Measurements from ENCODE around the gene SLC22A16. TPM values are rescaled to one million over a fixed set of nuclear protein-coding genes. Genes with fewer than 3 reads are reported as not detected.

The SLC22A16 gene
- total RNA-seq, 2 donors from 2014 or later = not detected

DNA sequence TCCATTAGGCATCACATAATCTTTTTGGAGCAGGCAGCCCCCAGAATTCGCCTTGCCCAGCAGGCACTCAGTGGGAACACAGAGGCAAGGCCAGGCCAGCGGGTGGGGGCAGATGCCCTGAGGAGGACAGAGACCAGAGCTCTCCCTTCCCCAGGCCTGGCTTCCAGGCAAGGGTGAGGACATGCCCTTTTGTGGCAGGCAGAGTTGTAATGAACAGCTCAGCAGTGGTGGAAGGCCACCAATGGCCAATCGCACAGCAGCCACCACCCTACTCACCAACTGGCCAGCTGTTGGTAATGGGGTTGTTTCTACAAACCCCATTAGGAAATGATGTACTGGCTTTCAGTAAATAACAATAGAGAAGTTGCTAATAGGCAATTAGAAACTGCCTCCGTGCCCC lies 45.7 kb downstream of the SLC22A16 start:
- no peak for ATAC-seq
- no peak for TF ChIP-seq POLR2A (IDR thresholded peaks at IDR 0.05)
- 68 to 85% methylated on average over 1 to 4 of the region's 4 CpGs for WGBS, 2 donors
- intact Hi-C loops (cut with DNase I) = no loop called here
- no peak for DNase-seq
- Histone ChIP-seq H3K9me3 (no peaks in the 10 kb centered on the region), H3K27me3 (no peaks in the 10 kb centered on the region), H3K27ac (no peak overlapping the region), H3K4me1 (no peaks in the 10 kb centered on the region), H3K4me3 (no peak overlapping the region), H3K36me3 (replicated peaks in 1 of 2; ENCODE audit: insufficient read depth in 1 of 2, low read depth in 2 of 2) (no peaks in the 10 kb centered on the region)

DNA sequence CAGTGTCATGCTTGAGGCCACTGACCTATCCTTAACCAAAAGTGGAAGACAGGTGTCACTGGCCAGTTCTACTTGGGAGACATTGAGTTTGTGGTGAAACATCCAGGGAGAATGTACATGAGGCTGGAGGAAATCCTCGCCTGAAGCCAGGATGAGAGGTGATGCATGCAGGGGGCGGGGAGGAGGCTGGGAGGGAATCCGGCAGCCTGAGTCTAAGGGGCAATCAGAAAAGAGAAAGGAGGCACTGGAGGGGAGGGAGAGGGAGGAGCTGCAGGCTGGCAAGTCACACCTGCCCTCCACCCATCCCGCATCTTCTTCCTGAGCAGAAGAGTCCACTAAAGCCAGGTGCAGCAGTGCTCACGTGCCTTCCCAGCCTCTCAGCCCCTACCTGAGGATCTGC lies 46.2 kb downstream of the SLC22A16 start:
- Histone ChIP-seq H3K27ac (no peak overlapping the region), H3K4me1 (no peaks in the 10 kb centered on the region), H3K36me3 (replicated peaks in 1 of 2; ENCODE audit: insufficient read depth in 1 of 2, low read depth in 2 of 2) (no peaks in the 10 kb centered on the region), H3K4me3 (no peak overlapping the region), H3K27me3 (no peaks in the 10 kb centered on the region), H3K9me3 (no peaks in the 10 kb centered on the region)
- WGBS, 2 donors = 73 to 75% methylated on average over 5 of the region's 5 CpGs
- ATAC-seq = no peak
- no peak for DNase-seq
- intact Hi-C loops (cut with DNase I) = no loop called here
- TF ChIP-seq, protein P1, sequence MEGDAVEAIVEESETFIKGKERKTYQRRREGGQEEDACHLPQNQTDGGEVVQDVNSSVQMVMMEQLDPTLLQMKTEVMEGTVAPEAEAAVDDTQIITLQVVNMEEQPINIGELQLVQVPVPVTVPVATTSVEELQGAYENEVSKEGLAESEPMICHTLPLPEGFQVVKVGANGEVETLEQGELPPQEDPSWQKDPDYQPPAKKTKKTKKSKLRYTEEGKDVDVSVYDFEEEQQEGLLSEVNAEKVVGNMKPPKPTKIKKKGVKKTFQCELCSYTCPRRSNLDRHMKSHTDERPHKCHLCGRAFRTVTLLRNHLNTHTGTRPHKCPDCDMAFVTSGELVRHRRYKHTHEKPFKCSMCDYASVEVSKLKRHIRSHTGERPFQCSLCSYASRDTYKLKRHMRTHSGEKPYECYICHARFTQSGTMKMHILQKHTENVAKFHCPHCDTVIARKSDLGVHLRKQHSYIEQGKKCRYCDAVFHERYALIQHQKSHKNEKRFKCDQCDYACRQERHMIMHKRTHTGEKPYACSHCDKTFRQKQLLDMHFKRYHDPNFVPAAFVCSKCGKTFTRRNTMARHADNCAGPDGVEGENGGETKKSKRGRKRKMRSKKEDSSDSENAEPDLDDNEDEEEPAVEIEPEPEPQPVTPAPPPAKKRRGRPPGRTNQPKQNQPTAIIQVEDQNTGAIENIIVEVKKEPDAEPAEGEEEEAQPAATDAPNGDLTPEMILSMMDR (IDR thresholded peaks at IDR 0.05) = no peak
- TF ChIP-seq POLR2A (IDR thresholded peaks at IDR 0.05) = no peak

DNA sequence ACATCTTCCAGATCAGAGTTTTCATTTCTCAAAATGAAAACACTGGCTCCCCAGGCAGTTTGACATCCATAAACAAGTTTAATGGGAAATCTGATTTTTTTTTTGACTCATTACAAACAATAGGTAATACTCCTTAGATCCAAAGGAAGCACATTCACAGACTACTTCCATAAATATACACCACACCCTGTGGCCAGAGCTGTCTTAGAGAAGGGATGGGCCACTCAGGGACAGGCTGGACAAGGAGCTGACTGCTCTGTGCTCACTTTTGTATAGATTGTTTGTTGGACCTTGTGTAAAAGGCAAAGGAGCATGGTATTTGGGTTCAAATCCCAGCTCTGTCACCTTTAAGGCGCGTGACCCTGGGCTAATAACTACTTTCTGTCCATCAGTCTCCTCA lies 48.3 kb downstream of the SLC22A16 start:
- H3K9me3 ChIP-seq = no peaks in the 10 kb centered on the region
- H3K4me1 ChIP-seq = no peaks in the 10 kb centered on the region
- TF ChIP-seq, protein P1 (IDR thresholded peaks at IDR 0.05) = no peak
- no peak for TF ChIP-seq POLR2A (IDR thresholded peaks at IDR 0.05)
- 85 to 93% methylated on average over 2 of the region's 2 CpGs for WGBS, 2 donors
- intact Hi-C loops (cut with DNase I) = no loop called here
- no peaks in the 10 kb centered on the region for H3K36me3 ChIP-seq (replicated peaks in 1 of 2; ENCODE audit: insufficient read depth in 1 of 2, low read depth in 2 of 2)
- no peak overlapping the region for H3K27ac ChIP-seq
- no peak overlapping the region for H3K4me3 ChIP-seq
- H3K27me3 ChIP-seq = no peaks in the 10 kb centered on the region
- ATAC-seq = no peak
- no peak for DNase-seq

DNA sequence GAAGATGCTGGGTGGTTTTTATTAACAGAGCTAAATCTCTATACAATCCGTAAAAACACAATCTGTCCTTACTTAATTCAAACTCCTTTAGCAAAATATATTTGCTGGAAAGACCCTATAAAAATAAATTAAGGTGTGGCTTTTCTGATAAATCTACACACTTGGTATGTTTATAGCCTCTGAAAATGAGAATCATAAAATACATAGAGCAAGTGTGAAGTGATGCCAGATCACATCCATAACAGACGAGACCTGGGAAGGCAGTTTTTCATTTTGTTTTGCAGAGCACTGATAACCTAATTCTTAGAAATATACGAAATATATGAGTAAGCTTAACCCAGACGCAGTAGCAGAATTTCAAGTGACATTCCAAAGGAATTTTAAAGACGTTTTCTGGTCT lies 50.6 kb downstream of the SLC22A16 start:
- H3K27ac ChIP-seq = no peak overlapping the region
- H3K9me3 ChIP-seq = no peaks in the 10 kb centered on the region
- TF ChIP-seq, protein P1 (IDR thresholded peaks at IDR 0.05) = no peak
- intact Hi-C loops (cut with DNase I) = no loop called here
- no peaks in the 10 kb centered on the region for H3K4me1 ChIP-seq
- ATAC-seq = no peak
- no peak overlapping the region for H3K4me3 ChIP-seq
- H3K27me3 ChIP-seq = no peaks in the 10 kb centered on the region
- 44 to 47% methylated on average over 5 of the region's 5 CpGs for WGBS, 2 donors
- H3K36me3 ChIP-seq (replicated peaks in 1 of 2; ENCODE audit: insufficient read depth in 1 of 2, low read depth in 2 of 2) = no peaks in the 10 kb centered on the region
- no peak for DNase-seq

DNA sequence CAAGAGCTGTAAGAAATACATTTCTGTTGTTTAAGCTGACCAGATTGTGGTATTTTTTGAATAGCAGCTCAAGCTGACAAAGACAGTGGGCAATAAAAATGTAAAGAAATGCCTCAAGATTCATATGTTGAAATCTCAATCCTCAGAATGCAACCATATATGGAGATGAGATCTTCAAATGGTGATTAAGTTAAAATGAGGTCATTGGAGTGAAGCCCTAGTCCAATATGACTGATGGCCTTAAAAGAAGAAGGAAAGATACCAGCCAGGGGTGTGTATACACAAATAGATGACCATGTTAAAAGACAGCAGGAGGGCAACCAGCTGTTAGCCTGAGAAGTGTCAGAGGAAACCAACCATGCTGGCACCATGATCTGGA lies 54.0 kb downstream of the SLC22A16 start:
- Histone ChIP-seq H3K27me3 (no peaks in the 10 kb centered on the region), H3K4me3 (no peak overlapping the region), H3K36me3 (replicated peaks in 1 of 2; ENCODE audit: insufficient read depth in 1 of 2, low read depth in 2 of 2) (no peaks in the 10 kb centered on the region), H3K27ac (no peak overlapping the region), H3K4me1 (no peaks in the 10 kb centered on the region), H3K9me3 (no peaks in the 10 kb centered on the region)
- ATAC-seq = no peak
- TF ChIP-seq, protein P1 (IDR thresholded peaks at IDR 0.05) = no peak
- no peak for TF ChIP-seq POLR2A (IDR thresholded peaks at IDR 0.05)
- intact Hi-C loops (cut with DNase I) = no loop called here
- no peak for DNase-seq
